A673 (cell line): ENCODE results near the gene ARHGAP6. TPM values are rescaled to one million over a fixed set of nuclear protein-coding genes. Genes with fewer than 3 reads are reported as not detected.

Experiments used
- BruUV-seq: library from RNA; stranded (reverse); fragments of 400-500 nt; replicated peaks from 2 replicates; lab custom pipeline; 2021; lab: Mats Ljungman, UMichigan
- CTCF ChIA-PET: fragments of 300-600 bp; sonication (Branson Sonifier 250); formaldehyde crosslinking; loops from one replicate; lab custom pipeline; 2022; ENCODE audit warnings: antibody characterized with exemption; lab: Charles Lee
- POLR2A ChIA-PET: fragments of 300-600 bp; sonication (Branson Sonifier 250); formaldehyde crosslinking; loops from one replicate; lab custom pipeline; 2022; ENCODE audit warnings: antibody characterized with exemption; ENCODE audit not compliant: low non-redundant PET; lab: Charles Lee
- DNase-seq: peaks from one replicate; pipeline ENCODE4 v3.0.0-alpha.2; 2015; ENCODE audit warnings: low spot score
- H3K27ac ChIP-seq: fragments of 200-600 bp; sonication (generic); 2 replicates; pipeline ENCODE4 v1.5.1; 2016; ENCODE audit warnings: mixed run types, low read depth, mild to moderate bottlenecking, mixed read lengths, antibody characterized with exemption, low read length; ENCODE audit not compliant: poor library complexity, severe bottlenecking
- H3K27me3 ChIP-seq: fragments of 200-600 bp; sonication (generic); replicated peaks from 2 replicates; pipeline ENCODE4 v1.6.1; 2017; ENCODE audit warnings: mixed run types, low read depth, mild to moderate bottlenecking, mixed read lengths, antibody characterized with exemption, low read length; ENCODE audit not compliant: insufficient read depth, poor library complexity
- H3K36me3 ChIP-seq: fragments of 200-600 bp; sonication (generic); 2 replicates; pipeline ENCODE4 v1.6.1; 2016; ENCODE audit warnings: mixed run types, mild to moderate bottlenecking, mixed read lengths, antibody characterized with exemption, low read length; ENCODE audit not compliant: insufficient read depth, poor library complexity, severe bottlenecking
- H3K4me1 ChIP-seq: fragments of 200-600 bp; sonication (generic); 2 replicates; pipeline ENCODE4 v1.6.1; 2017; ENCODE audit warnings: mixed run types, mild to moderate bottlenecking, mixed read lengths, antibody characterized with exemption, low read length; ENCODE audit not compliant: insufficient read depth, poor library complexity, severe bottlenecking
- H3K4me3 ChIP-seq: fragments of 200-600 bp; sonication (generic); 2 replicates; pipeline ENCODE4 v1.5.1; 2016; ENCODE audit warnings: low read depth, mixed run types, mild to moderate bottlenecking, mixed read lengths, low read length; ENCODE audit not compliant: poor library complexity, severe bottlenecking
- H3K9me3 ChIP-seq: fragments of 200-600 bp; sonication (generic); 2 replicates; pipeline ENCODE4 v1.6.1; 2016; ENCODE audit warnings: mixed run types, low read depth, mild to moderate bottlenecking, mixed read lengths, antibody characterized with exemption, low read length; ENCODE audit not compliant: poor library complexity, severe bottlenecking
- CTCF ChIP-seq: fragments of 300-800, 200-600 bp; sonication (generic); conservative IDR thresholded peaks from 2 replicates; pipeline ENCODE4 v1.5.1; 2017; ENCODE audit warnings: low read depth, mild to moderate bottlenecking, antibody characterized with exemption, low read length, moderate library complexity, mixed read lengths
- EZH2 ChIP-seq: fragments of 200-600 bp; sonication (generic); IDR thresholded peaks from 2 replicates; pipeline ENCODE4 v1.6.1; 2017; ENCODE audit warnings: borderline replicate concordance, low read depth, mild to moderate bottlenecking, mixed read lengths, antibody characterized with exemption, low read length; ENCODE audit not compliant: poor library complexity, severe bottlenecking
- intact Hi-C: fragments of 100-400 bp; cut with micrococcal nuclease; formaldehyde crosslinking; loops from one replicate; pipeline ENCODE4 v1.10.0; 2022; ENCODE audit not compliant: unreplicated experiment
- total RNA-seq: library from RNA; stranded (reverse); gene quantifications from 2 replicates; pipeline ENCODE4 v1.2.3, GENCODE V29; 2021

The ARHGAP6 gene
- total RNA-seq, 1 experiment from 2014 or later, result not detected

- Histone ChIP-seq H3K36me3 (no peaks in the 10 kb centered on the region), H3K4me3 (peak overlapping the region; percentile 17), H3K4me1 (no peaks in the 10 kb centered on the region), H3K27me3 (peaks cover 78% of the 10 kb centered on the region), H3K9me3 (no peaks in the 10 kb centered on the region), H3K27ac (no peak overlapping the region)
- POLR2A ChIA-PET, result no interaction called here
- CTCF ChIA-PET, result no interaction called here
- DNase-seq, result no peak
- no TSS peak for BruUV-seq
- intact Hi-C loops, result no loop called here
- TF ChIP-seq EZH2 (no peak), CTCF (no peak)
Measured at GRCh38 chrX:11664211-11665167, 1.2 kb downstream of the ARHGAP6 start.

DNA sequence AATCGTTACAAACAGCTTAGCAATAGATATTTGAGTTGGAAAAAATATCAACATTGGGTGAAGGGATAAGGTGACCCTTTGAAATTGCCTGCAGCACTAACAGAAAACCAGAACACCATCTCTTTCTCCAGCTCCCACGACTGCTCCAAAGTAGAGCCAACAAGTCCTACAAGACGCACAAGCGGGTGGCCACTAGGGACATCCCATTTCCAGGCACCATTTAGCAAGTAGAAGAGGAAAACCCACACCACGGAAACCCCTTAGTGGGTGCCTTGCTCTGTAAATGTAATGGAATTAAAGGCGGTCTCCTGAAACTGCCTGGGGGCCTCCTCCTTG lies 1.9 kb downstream of the ARHGAP6 start:
- no peak for DNase-seq
- Histone ChIP-seq H3K27ac (no peak overlapping the region), H3K36me3 (no peaks in the 10 kb centered on the region), H3K9me3 (no peaks in the 10 kb centered on the region), H3K4me3 (no peak overlapping the region), H3K4me1 (no peaks in the 10 kb centered on the region), H3K27me3 (peaks cover 73% of the 10 kb centered on the region)
- BruUV-seq, result no TSS peak
- no peak for TF ChIP-seq EZH2
- POLR2A ChIA-PET, result no interaction called here
- CTCF ChIA-PET, result no interaction called here
- intact Hi-C loops, result no loop called here

GRCh38 chrX:11655282-11656015 lies 10.3 kb downstream of the ARHGAP6 start:
- ChIA-PET CTCF (no interaction called here), POLR2A (no interaction called here)
- Histone ChIP-seq H3K36me3 (no peaks in the 10 kb centered on the region), H3K4me1 (no peaks in the 10 kb centered on the region), H3K4me3 (no peak overlapping the region), H3K27ac (no peak overlapping the region), H3K9me3 (no peaks in the 10 kb centered on the region), H3K27me3 (peaks cover 40% of the 10 kb centered on the region)
- no peak for DNase-seq
- intact Hi-C loops, result no loop called here
- TF ChIP-seq EZH2 (no peak), CTCF (no peak)
- no TSS peak for BruUV-seq
